NCI-H345 treated with DMSO at 0.1 percent for 48 hours (cell line): ENCODE data around the gene SMPD2.

ENCODE experiments used
- DNase-seq: peaks from one replicate; lab custom pipeline; 2025; ENCODE audit not compliant: unreplicated experiment; lab: John Stamatoyannopoulos, UW

The SMPD2 gene

GRCh38 chr6:109483735-109484057 lies 43.2 kb downstream of the SMPD2 start:
- no peak for DNase-seq

- DNase-seq, result no peak
Measured at GRCh38 chr6:109484122-109484521, 43.6 kb downstream of the SMPD2 start.

GRCh38 chr6:109485266-109485935 lies 44.9 kb downstream of the SMPD2 start:
- no peak for DNase-seq

- DNase-seq, result no peak
Measured at GRCh38 chr6:109486068-109486467, 45.5 kb downstream of the SMPD2 start.

GRCh38 chr6:109488001-109488400 lies 47.5 kb downstream of the SMPD2 start:
- DNase-seq, result no peak

GRCh38 chr6:109490713-109491112 lies 50.2 kb downstream of the SMPD2 start:
- no peak for DNase-seq

GRCh38 chr6:109491207-109491938 lies 50.8 kb downstream of the SMPD2 start:
- no peak for DNase-seq
